NB4 (cell line): ENCODE results near the gene IFIH1.

ENCODE experiments used
- MYC ChIP-seq: IDR thresholded peaks from 2 replicates; pipeline ENCODE4 v1.6.1; 2011; ENCODE audit warnings: low read depth, low read length
- POLR2A ChIP-seq: IDR thresholded peaks from 2 replicates; pipeline ENCODE4 v1.6.1; 2011; ENCODE audit warnings: mild to moderate bottlenecking; ENCODE audit not compliant: insufficient read length; ENCODE audit errors: extremely low read depth
- TF ChIP-seq, protein P1 (sequence below): IDR thresholded peaks from one replicate; pipeline ENCODE4 v1.5.1; 2012; ENCODE audit warnings: low read depth, low read length
- TF ChIP-seq, protein P2 (sequence below): IDR thresholded peaks from 2 replicates; pipeline ENCODE4 v1.6.1; 2011; ENCODE audit warnings: low read depth, low read length

DNA sequence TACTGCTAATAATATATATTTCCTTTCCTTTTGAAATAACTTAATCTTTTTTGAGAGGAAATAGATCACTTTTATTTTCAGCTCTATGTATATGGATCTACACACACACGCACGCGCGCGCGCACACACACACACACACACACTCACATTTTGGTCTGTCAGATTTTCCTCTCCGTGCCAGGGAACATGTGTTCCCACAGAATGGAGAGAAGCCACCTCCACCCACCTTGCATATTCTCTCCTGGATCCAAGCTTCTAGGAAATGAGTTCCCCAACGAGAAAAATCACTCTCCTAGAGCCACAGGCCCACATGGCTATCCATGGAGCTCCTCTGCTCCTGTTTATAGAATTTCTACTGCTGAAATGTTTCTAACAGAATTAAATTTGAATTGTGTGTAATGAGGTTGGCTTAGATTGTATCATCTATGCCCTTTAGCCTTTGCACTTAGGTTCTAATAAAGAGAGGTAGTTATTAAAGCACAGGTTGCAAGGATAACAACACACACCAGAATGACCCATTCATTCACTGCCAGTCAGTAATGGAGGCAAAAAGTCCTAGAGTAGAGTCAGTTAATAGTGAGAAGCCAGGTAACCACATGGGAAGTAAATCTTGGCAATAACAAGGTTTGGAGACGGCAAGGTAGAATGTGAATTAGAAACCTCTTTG, 19.7 kb downstream of the IFIH1 start:
- TF ChIP-seq, protein P1, sequence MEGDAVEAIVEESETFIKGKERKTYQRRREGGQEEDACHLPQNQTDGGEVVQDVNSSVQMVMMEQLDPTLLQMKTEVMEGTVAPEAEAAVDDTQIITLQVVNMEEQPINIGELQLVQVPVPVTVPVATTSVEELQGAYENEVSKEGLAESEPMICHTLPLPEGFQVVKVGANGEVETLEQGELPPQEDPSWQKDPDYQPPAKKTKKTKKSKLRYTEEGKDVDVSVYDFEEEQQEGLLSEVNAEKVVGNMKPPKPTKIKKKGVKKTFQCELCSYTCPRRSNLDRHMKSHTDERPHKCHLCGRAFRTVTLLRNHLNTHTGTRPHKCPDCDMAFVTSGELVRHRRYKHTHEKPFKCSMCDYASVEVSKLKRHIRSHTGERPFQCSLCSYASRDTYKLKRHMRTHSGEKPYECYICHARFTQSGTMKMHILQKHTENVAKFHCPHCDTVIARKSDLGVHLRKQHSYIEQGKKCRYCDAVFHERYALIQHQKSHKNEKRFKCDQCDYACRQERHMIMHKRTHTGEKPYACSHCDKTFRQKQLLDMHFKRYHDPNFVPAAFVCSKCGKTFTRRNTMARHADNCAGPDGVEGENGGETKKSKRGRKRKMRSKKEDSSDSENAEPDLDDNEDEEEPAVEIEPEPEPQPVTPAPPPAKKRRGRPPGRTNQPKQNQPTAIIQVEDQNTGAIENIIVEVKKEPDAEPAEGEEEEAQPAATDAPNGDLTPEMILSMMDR = no peak
- TF ChIP-seq POLR2A = no peak
- no peak for TF ChIP-seq MYC
- TF ChIP-seq, protein P2, sequence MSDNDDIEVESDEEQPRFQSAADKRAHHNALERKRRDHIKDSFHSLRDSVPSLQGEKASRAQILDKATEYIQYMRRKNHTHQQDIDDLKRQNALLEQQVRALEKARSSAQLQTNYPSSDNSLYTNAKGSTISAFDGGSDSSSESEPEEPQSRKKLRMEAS = no peak
